Measurements from ENCODE around the gene CDH4.

- TF ChIP-seq, protein P1, sequence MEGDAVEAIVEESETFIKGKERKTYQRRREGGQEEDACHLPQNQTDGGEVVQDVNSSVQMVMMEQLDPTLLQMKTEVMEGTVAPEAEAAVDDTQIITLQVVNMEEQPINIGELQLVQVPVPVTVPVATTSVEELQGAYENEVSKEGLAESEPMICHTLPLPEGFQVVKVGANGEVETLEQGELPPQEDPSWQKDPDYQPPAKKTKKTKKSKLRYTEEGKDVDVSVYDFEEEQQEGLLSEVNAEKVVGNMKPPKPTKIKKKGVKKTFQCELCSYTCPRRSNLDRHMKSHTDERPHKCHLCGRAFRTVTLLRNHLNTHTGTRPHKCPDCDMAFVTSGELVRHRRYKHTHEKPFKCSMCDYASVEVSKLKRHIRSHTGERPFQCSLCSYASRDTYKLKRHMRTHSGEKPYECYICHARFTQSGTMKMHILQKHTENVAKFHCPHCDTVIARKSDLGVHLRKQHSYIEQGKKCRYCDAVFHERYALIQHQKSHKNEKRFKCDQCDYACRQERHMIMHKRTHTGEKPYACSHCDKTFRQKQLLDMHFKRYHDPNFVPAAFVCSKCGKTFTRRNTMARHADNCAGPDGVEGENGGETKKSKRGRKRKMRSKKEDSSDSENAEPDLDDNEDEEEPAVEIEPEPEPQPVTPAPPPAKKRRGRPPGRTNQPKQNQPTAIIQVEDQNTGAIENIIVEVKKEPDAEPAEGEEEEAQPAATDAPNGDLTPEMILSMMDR (IDR thresholded peaks at IDR 0.05): no peak
- no peak for TF ChIP-seq NFE2L1 (CRISPR knock-in tag; IDR thresholded peaks at IDR 0.05)
Observed at GRCh38 chr20:61963885-61964674, 712.0 kb downstream of the CDH4 start.
